EH (cell line): ENCODE data around the gene RPL27.
"Not testable (repeated sequence)": the region's sequence is repeated elsewhere in the genome, so short reads cannot be mapped to it uniquely, and the experiment has no call there.

ENCODE experiments used
- DNase-seq: peaks from one replicate; pipeline ENCODE4 v3.0.0-alpha.2; 2015; ENCODE audit warnings: low read depth

The RPL27 gene

DNA sequence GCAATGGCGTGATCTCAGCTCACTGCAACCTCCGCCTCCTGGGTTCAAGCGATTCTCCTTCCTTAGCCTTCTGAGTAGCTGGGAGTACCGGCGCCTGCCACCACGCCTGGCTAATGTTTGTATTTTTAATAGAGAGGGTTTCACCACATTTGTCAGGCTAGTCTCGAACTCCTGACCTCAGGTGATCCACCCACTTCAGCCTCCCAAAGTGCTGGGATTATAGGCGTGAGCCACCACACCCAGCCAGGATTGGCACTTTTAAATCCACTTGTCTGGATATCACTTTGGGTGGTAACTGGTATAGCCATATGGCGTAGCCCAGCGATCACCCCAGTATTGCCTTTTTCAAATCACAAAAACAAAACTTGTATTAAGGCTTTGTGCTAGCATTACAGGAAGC, 4.3 kb upstream of the RPL27 start:
- not testable (repeated sequence) for DNase-seq

DNA sequence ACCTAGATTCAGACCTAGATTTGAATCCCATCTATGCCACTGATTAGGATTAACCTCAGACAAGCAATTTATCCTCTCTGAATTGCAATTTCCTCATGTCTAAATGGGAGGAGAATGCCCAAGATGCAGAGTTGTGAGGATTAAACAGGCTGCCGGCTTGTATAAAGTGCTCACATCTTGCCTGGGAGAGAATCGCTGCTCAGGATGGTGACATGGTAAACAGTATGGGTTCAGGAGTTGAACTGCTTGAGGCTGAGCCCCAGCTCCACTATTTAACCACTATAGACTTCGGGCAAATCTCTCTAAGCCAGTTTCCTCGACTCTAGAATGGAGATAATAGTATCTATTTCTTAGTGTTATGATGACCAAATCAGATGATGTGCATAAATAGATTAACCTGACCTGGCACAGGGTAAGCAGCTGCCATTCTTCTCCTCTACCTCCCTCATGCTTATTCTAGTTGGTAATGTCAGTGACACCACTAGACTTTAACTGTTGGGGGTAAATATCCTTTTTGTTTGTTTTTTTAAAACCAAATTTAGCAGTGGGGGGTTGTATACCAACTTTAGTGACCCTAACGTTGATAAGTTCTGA, 732 bp upstream of the RPL27 start:
- DNase-seq = no peak

DNA sequence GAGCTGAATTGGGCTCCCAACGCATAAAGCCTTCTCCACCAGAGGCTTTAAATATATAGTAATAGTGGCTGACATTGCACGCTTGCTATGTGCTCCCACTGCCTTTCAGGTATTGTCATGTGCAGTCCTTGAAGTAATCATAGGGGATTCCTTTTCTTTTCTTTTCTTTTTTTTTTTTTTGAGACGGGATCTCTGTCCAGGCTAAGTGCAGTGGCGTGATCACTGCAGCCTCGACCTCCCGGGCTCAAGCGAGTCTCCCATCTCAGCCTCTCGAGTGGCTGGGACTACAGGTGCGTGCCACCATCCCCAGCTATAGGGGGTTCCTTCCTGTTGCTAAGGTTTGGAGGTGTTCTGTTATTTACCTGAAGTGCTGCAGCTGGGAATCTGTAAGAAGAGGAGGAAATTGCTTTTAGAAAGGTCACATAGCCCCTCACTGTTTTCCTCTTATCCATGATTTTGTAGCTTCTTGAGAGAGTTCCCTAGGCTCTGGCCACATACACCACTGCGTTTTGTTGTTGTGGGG, 845 bp downstream of the RPL27 start:
- DNase-seq = no peak

DNA sequence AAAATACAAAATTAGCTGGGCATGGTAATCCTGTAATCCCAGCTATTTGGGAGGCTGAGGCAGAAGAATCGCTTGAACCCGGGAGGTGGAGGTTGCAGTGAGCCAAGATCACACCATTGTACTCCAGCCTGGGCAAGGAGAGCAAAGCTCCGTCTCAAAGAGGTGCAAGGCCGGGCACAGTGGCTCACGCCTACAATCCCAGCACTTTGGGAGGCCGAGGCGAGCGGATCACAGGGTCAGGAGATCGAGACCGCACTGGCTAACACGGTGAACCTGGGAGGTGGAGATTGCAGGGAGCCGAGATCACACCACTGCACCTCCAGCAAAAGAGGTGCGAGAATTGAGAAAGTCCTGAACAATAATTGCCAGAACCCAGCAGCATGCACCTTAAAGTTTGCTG, 2.7 kb downstream of the RPL27 start:
- DNase-seq = not testable (repeated sequence)

DNA sequence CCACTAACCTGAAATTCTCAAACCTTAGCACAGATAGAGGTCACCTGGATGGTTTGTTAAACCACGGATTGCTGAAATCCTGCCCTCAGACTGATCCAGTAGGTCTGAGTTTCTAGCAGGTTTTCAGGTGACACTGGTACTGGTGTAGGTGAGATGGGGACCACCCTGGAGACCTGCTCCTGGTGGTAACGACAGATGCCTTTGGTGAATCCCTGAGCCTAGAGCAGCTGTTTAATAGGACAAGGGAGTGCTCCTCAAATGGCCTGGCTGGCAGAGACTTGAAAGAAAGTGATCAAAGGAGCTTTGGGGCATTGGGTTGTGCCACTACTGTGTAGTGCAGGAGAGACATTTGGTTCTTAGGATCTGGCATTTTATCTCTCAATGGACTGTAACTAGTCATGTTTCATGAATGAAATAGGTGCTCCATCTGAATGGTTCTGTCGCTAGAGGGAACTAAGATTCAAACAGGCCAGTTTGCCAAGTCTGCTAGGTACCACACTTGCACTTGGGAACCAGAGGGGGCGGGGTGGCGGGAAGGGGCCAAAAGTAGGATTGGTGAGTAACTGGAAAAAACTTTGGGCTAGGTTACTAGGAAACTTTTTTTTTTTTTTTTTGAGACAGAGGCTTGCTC, 5.4 kb downstream of the RPL27 start:
- DNase-seq = peak; percentile 58

DNA sequence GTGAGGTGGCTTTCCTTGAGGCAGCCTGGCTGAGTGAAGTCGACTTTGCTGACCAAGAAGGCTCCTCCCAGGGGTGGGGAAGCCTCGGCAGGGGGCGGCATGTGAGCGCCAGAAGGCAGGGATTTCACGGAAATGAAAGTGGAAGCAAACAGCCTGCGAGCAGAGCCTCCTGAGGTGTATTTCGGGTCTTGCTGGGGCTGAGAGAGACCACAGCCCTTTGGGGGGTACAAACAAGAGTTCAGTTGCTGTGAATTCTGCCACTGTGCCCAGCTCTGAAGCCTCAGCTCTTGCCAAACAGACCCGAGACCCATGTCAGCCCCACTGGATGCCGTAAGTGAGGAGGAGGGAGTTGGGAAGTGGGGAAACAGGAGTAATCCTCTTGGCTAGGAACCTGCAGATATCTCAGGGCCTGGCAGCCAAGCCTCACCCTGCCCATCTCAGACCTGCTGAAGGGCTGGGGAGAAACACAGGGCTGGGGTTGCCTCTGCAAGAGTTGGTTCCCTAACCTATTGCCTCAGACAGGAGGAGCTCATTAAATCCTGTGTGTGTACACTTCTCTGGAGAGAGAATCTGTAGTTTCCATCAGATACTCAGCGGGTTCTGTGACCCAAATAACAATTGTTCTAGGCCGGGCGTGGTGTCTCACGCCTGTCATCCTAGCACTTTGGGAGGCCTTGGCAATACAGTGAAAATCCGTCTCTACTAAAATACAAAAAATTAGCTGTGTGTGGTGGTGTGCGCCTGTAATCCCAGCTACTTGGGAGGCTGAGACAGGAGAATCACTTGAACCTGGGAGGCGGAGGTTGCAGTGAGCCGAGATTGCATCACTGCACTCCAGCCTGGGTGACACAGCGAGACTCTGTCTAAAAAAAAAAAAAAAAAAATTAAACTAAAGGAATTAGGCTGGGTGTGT, 8.7 kb downstream of the RPL27 start, which contains the start of gene IFI35:
TSS of gene IFI35 (plus strand) at position 146 of the 913 bp plus-strand sequence. CDS start at position 310, 164 bp downstream.
- peak; percentile 89 for DNase-seq

DNA sequence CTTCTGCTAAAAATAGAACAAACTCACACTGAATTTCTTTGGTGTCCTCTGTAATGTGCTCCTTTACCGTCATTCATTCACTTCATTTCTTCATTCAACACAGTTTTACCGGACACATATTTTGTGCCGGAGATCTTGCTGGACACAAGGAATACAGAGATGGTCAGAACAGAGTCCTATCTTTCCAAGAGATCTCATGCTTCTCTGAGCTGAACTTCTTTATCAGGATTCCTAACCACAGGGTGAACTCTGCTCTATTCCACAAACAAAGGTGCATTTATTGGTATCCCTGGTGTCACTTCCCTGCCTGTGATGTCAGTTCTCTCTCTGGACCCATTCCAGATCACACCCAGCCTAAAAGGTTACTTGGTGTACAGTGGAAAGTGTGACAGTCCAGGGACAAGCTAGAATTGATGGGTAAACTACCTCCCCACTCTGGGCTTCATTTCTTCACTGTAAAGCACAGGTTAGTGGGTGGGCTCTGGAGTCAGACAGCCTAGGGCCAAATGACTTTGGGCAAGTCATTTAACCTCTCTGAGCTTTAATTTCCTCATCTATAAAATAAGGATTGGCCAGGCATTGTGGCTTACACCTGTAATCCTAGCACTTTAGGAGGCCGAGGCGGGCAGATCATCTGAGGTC, 12.6 kb downstream of the RPL27 start:
- no peak for DNase-seq

DNA sequence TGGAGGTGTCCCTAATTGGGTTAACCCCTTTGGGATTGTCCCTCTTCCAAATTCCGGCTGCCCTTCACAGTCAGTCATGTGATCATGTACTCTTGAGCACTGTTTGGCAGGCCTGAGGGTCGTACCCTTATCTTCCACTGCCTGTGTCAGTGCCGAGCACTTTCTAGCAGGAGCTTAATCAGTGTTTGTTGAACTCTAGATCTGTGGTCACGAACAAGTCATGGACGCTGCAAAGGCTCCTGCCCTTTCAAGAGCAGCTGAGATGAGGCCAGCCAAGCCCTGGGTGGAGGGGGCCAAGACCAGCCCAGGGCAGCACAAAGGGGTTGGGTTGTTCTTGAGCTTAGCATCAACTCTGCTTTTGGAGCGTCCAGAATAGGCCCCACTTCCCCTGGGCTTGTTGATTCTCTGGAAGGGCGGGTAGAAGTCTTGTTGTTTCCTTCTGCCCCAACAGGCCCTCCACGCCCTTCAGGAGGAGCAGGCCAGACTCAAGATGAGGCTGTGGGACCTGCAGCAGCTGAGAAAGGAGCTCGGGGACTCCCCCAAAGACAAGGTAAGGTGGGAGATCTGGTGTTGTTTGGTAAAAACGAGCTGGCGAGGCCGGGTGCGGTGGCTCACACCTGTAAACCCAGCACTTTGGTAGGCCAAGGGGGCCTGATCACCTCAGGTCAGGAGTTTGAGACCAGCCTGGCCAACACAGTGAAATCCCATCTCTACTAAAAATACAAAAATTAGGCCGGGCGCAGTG, 13.7 kb downstream of the RPL27 start:
- no peak for DNase-seq

DNA sequence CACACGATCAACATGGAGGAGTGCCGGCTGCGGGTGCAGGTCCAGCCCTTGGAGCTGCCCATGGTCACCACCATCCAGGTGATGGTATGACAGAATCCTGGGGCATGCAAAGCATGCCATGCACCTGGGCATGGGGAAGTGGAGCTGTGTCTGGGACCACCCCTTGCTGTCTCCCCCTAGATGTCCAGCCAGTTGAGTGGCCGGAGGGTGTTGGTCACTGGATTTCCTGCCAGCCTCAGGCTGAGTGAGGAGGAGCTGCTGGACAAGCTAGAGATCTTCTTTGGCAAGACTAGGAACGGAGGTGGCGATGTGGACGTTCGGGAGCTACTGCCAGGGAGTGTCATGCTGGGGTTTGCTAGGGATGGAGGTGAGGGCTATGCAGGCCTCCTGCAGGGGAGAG, 15.1 kb downstream of the RPL27 start:
- no peak for DNase-seq

DNA sequence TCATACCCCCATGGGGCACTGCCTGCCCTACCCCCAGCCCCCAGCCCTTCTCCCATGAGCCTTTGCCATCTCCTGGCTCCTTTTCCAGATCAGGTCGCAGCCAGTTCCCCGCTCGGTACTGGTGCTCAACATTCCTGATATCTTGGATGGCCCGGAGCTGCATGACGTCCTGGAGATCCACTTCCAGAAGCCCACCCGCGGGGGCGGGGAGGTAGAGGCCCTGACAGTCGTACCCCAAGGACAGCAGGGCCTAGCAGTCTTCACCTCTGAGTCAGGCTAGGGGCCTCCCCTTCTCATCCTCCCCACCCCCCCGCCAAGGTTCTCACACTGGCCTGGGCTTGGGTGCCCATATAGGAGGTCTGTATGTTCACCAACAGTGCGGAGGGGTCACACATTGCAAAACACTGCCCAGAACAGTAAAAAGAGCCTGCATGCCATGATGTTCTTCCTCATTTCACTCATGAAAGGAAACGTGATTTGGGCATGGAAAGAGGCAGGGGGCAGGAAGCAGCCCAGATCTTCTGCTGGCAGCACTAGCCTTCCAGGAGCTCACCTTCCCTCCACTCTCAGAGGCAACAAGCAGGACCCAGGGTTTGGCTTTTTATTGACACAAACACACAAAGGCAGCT, 15.9 kb downstream of the RPL27 start:
- DNase-seq = no peak

DNA sequence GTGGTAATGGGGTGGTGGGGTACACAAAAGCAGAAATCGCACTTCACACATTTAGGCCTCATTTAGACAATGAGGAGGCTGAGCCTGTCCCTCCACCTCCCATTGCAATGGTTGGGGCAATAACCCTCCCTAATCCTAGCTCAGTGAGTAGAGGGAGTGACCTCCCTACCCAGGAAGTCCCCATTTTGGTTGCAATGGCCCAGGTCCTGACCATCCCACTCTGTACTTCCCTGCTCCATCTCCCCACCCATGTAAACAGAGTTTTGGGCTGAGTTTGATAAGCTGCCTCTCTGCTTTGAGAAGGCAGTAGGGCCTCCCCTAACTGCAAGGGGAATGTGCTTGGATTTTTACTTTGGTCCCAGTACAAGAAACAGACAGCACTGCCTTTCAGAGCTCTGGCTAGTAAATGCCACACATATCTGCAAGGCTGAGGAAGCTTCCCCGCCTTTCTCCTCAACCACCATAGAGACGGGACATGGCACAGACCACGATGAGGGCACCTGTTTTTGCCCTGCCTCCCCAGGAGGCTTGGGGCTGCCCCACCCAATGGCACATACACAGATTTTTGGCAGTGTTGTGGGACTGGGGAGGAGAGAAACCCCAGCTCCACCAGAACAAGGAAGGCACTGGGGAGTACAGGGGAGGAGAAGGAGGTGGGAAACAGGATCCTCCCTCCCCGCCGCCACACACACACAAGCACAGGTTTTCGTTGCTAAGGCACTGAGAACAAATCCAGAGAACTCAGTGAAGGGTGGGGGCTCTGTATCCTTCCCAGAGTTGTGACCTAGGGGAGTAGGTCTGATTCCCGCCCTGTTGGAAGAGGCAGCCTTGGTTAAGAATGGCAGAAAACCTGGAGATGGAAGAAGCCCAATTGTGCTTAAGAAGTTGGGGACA, 16.7 kb downstream of the RPL27 start:
- DNase-seq = no peak

DNA sequence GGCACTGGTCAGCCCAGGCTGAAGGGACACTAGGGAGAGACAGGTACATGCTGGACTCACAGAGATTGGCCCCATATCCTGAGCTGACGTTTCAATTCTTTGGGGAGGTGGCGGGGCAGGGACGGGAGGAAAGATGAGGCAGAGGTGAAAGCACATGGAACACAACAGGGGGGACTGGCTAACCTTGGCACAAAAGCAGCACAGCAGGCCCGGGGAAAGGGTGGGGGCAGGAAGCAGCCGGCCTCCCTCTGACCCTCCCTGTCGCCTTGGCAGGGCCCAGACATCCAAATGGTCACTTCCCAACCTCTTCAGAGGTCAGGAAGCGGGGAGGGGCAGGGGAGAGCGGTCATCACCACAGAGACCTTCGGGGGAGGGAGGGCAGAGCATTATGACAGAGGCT, 17.4 kb downstream of the RPL27 start:
- no peak for DNase-seq

DNA sequence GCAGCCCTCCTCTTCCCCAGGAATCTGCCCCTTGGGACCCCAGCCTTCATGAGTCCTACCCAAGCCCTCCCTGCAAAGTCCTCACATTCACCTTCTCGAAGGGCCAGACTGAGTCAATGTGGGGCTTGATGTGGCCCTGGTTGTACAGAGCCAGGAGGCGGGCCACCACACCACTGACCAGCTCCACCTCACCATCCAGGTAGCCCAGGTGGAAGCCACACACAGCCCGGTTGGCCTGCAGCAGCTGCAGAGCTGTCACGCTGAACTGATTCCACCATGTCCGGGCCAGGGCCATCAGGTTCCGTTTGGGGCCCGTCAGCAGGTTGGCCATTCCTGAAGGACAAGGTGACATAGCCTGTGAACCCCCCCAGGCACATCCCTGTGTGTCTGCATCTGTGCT, 18.0 kb downstream of the RPL27 start:
- no peak for DNase-seq

DNA sequence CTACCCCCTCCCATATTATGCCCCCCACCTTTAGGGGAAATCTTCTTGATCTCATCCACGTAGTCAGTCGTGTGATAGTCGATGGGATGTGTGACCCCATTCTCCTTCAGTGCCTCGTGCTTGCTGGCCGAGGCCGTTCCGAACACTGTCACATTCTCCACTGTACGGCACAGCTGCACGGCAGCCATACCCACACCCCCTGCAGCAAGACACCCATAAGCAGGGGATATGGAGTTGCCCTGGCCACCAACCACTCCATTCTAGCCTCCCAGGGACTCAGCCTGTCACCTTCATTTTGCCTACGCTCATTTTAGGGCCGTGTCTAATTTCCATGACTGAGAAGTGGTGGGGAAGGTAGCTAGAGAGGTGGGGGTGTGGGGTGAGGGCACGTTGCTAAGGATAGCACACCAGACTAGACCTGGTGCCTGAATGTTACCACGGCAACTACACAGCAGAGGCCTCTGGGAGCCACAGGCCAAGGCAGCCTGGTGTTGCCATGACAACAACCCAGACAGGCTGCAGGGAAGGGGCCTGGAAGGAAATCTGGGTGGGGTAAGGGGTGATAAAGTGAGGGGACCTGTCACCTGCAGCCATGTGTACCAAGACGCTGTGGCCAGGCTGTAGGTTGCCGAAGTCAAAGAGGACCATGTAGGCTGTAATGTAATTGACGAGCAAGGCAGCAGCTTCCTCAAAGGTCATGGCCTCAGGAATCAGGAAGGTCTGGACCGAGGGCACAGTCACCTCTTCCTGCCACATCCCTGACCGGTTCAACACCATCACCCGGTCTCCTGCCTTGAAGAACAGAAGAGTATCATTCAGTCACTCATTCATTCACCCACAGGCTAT, 20.0 kb downstream of the RPL27 start:
- DNase-seq = peak; percentile 36

DNA sequence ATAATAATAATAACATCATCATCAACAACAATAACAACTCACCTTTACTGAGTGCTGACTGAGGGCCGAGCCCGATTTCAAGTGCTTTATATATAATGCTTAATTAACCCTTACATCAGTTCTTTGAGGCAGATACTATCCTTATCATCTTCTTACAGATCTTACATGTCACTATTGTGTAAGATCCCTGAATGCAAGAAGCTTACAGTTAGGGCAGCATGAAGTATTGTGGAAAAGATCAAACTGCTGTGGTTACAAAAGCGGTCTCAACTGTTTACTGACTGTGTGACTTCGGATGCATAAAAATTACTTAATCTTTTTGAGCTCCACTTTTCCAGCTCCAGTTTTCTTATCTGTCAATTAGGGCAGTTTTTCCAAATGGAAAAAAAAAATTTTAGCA, 20.7 kb downstream of the RPL27 start:
- DNase-seq = no peak

DNA sequence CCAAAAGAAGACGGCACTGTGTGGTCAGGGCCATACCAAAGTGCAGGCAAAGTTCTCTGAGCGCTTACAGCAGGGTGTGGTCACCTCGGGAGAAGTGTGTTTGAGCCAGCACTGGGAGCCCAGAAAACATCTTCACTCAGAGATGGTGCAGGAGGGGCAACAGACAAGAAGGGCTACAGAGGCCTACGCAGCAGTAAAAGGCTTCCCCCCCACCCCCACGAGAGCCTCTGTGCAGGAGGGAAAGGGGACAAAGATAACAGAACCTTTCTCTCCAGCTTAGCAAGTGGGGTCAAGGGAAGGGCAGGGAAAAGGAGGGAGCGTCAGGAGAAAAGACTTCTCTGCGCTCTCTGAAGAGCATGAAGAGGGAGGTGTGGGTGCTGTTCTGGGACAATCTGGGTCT, 21.2 kb downstream of the RPL27 start:
- DNase-seq = no peak

DNA sequence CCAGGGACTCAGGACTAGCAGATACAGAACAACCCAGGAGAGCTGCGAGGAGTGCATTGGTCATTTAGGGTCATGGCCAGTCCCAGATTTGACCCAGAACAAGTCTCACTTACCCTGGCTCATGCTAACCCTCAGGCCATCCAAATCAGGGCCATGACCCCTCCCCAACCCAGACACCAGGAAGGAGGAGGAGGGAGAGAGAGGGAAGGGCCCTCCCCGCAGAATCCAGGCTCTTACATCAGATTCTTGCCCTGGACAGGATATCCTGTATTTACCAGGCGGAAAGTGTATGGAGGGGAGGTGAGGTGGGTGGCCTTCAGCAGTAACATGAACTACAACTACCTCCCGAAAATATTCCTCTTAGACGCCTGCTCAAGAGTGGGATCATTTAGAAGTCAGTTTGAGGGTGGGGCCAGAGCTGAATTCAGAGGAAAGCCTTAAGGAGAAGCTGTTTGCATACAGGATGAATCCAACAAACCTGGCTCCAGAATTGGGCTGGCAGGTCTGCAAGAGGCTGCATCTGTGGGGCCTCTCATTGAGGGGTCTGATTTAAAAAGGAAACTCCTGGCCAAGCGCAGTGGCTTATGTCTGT, 21.9 kb downstream of the RPL27 start:
- DNase-seq = no peak
